HUDEP-2 (cell line): ENCODE results near the gene SPTSSB.

ENCODE experiments used
- DNase-seq, 76 experiments: peaks; one replicate each; lab custom pipeline; 2025; ENCODE audit not compliant: unreplicated experiment in 76 of 76; lab: John Stamatoyannopoulos, UW

The SPTSSB gene

DNA sequence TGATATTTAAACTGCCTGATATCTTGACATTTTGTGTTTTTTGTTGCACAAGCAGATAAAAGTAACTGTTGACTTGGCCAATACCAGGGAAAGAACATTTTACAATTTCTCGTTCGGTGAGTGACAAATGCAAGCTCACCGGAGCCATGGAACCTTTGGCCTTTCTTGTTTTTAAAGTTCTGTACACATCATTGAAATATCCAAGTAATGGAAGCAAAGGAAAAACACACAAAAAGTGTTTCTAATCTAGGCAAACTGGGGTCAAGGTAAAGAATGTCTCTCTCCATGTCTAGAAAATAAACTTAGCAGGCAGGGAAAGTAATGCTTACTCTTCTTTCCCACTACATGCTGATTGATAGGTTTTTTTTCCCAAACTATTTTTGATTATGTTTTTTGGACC is 27.8 kb downstream of the SPTSSB start:
- no peak for DNase-seq

DNA sequence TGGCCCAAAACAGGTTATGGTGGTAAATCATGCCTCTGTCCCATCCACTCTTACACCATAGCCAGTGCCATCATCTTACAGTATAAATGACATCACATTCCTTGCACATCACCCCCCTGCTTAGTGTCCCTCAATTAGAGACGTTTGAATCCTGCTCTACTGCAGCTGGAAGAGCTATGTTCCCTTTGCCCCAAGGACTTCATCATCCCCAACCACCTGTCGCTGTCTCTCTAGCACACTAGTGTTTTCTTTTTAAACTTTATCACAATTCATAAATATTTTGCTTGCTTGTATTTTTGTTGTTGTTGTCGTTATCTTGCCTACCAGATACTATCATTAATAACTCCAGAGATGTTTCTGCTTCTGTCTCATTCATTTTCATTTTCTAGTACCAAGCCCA is 28.7 kb downstream of the SPTSSB start:
- no peak for DNase-seq

DNA sequence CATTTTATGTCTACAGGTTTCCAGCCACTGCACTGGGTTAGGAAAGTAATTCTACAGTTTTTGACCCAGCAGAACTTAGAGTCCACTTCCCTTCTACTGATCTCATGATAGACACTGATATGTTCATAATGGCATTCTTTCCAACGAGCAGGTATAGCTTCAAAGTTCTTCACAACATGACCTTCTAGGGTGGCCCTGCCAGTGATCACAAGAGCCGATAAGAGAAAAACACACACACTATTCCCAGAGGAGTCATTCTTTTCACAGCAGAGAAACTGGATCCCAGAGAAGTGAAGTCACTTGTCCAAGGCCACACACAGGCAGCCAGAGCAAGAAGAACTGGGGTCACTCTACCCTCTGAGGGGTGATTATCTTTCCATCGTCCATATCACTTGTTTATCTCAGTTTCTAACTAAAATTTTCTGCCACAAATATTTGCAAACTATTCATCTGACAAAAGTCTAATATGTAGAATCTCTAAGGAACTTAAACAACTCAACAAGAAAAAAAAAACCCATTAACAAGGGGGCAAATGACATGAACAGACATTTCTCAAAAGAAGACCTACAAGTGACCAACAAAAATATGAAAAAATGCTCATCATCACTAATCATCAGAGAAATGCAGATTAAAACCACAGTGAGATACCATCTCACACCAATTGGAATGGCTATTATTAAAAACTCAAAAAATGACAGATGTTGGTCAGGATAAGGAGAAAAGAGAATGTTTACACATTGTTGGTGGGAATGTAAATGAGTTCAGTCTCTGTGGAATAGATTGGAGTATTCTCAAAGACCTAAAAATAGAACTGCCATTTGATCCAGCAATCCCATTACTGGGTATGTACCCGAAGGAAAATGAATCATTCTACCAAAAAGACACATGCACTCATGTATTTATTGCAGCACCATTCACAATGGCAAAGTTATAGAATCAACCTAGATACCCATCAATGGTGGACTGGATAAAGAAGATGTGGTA is 31.5 kb downstream of the SPTSSB start:
- no peak for DNase-seq

DNA sequence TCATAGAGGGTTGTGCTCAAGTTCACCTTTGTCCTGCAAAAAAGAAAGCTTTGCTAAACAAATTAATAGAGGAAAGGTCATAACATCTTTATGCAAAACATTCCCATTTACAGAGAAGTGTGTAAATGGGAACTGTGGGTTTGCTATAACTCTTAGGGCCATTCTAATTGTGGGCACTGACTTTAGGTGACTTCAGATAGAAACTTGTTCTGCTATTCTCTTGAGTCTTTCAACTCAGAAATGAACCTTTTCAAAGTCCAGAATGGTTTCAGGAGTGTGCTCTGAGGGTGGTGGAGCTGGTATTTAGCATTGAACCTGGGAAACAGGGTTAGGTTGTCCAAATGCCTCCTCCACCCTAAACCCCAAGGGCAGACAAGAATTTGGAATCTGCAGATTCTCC is 34.0 kb downstream of the SPTSSB start:
- DNase-seq, result no peak

- no peak for DNase-seq
Measured at GRCh38 chr3:161336661-161337060, 34.7 kb downstream of the SPTSSB start.

- DNase-seq, result no peak
Measured at GRCh38 chr3:161333696-161334095, 37.6 kb downstream of the SPTSSB start.

- DNase-seq, result no peak
Measured at GRCh38 chr3:161332792-161333191, 38.5 kb downstream of the SPTSSB start.

GRCh38 chr3:161325059-161325458 is 46.3 kb downstream of the SPTSSB start:
- no peak for DNase-seq

DNA sequence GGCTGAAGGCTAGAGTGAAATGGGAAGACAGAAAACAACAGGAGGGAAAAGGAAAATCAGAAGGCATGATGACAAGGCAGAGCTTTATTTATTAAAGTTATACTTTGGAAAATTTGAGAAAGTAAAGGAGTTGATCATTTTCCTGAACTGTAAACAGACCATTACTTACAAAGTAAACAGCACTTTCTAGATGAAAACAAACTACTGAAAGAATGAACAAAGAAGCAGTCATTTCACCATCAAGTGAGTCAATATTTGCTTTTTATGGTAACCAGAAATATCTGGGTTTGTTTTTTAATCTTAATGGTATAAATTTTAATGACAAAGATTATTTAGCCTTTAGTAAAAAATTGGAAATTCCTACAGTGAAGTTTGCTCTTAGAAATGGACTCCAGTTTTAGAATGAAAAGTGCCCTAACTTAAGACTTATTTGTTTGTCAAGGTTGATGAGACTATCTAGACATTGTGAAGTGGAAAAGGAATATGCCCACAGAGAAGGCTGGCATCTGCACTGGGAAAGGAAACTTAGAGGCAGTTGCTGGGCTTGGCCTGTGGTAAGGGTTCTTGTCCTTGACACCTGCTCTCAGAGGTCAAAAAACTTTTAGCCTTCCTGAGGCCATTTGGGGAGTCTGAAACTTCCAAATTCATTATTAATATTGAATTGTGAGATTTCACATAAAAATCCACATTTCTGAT is 47.2 kb downstream of the SPTSSB start:
- DNase-seq, result no peak

DNA sequence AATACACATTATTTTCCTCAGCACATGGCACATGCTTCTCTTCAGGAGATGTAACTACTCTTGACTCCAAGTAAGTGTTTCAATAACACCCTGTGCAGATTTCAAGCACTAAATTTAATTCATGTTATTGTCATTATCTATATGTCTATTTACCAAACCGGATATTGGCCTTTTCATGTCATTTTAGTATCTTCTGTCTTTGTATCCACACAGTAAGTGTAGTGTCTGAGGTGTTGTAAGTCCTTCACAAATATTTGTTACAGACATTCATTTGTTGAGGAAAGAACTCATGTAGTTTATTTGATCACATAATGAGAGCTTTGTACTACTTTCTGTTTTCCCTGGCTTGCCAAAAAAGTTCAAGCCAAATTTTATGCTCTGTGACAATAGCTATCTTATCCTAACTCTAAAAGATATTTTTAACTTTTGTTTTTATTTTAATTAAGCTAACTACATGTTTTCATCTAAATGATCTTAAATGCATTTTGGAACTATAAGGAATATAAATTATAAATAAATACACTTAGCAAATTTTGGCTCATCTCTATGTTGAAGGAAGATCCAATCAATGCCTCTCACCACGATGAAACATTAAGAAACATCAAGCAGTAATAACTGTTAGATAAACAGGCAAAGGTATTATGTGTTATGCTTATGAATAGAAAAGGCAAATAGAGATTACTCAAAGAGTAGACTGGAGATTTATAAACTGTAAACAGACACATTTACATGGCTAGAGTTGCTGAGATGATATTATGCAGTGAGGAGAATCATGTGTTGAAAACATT is 48.3 kb downstream of the SPTSSB start:
- DNase-seq, result no peak

DNA sequence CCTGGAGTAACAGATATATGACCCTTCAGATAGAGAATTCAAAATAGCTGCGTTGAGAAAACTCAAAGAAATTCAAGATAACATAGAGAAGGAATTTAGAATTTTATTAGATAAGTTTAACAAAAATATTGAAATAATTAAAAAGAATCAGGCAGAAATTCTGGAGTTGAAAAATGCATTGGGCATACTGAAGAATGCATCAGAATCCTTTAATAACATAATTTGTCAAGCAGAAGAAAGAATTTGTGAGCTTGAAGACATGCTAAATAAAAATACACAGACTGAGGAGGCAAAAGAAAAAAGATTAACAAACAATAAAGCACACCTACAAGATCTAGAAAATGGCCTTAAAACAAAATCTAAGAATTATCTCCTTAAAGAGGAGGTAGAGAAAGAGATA is 50.5 kb downstream of the SPTSSB start:
- no peak for DNase-seq

DNA sequence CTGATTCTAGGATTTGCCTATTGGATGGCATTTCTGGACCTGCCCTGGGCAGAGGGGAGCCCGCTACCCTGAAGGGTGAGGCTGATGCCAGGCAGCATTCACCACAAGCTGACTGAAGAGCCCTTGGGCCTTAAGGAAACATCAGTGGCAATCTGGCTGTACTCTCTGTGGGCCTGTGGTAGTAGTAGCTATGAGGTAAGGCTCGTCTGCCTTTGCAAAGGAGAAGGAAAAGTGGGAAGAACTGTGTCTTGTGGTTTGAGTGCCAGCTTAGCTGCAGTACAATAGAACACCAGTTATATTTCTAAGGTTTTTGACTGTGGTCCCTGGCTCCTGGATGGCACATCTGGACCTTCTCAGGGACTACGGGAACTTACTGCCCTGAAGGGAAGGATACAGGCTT is 51.5 kb downstream of the SPTSSB start:
- DNase-seq, result no peak

DNA sequence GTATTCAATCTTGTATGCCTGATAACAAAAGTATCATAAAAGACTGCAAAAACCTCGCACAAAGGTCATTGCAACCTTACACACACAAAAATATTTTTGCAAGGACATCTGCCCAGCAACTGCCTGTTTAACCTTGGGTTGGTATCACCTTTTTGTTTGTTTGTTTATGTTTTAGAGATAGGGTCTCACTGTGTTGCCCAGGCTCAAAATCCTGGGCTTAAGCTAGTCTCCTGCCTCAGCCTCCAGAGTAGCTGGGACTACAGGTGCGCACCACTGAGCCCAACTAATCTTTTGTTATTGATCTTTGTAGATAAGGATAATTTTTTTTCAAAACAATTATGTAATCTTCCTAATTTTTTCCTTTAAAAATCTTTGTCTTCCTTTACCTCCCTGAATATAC is 54.2 kb downstream of the SPTSSB start:
- DNase-seq, result no peak

DNA sequence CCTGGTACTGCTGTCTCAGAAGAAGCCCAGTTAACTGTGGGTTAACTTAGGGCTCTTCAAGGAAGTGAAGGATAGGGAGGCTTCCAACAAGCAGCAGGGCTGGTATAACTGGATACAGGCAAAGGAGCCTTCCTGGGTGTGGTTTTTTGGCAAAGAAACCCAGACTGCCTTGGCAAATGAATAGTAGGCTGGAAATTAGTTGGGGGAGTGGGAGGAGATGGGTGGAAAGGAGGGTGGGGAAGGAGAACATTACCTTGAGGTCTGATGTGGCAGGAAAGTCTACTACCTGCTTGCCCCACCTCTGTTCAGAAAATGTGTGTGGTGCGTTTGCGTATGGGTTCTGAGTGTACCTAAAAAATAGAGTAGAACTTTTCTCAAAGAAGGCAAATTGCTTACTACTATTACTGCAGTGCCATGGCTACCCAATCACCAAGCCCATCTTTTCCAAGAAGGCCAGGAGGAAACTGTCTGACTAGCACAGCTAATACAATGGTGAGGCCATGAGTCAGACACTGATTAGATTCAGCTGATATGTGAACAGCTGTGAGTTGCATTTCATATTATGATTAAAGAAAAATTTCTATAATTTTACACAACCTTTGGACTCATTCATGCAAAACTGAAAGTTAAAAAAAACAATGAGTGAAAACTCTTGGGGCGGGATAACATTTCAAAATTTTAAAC is 55.2 kb downstream of the SPTSSB start:
- DNase-seq, result peak in 24 of 76 experiments; percentile 3 to 60 (median 10)

GRCh38 chr3:161314836-161315395 is 56.4 kb downstream of the SPTSSB start:
- peak in 2 of 76 experiments; percentile 5 to 9 for DNase-seq

- DNase-seq, result no peak
Measured at GRCh38 chr3:161310649-161311423, 60.5 kb downstream of the SPTSSB start.

DNA sequence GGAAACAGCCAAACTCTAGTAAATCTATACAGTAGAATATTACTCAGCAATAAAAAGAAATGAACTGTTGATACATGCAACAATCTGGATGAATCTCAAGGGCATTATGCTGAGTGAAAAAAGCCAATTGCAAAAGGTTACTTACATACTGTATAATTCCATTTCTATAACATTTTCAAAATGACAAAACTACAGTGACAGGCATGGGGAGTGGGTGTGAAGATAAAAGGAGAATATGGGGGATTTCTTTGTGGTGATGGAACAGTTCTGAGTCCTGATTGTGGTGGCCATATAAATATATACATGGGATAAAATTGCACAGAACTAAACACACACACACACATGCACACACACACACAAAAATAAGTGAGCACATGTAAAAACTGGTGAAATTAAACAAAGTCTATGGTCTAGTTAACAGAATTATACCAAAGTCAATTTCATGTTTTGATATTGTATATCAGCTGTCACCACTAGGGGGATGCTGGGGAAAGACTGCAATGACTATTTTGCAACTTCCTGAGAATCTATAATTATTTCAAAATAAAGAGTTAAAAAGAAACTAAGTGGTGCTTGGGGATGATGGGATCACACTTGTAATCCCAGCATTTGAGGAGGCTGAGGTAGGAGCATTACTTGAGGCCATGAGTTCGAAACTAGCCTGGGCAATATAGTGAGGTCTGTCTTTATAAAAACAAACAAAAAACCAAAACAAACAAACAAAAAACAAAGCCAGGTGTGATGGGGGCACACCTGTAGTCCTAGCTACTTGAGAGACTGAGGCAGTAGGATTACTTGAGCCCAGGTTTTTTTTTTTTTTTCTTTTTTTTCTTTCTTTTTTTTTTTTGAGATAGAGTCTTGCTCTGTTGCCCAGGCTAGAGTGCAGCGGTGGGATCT is 66.0 kb downstream of the SPTSSB start:
- peak in 3 of 76 experiments; percentile 1 to 6 (median 4) for DNase-seq

GRCh38 chr3:161296814-161297213 is 74.5 kb downstream of the SPTSSB start:
- DNase-seq, result no peak
